Measurements from ENCODE around the gene NATD1. TPM values are rescaled to one million over a fixed set of nuclear protein-coding genes. Genes with fewer than 3 reads are reported as not detected.

NATD1 gene
- polyA plus RNA-seq, 2 donors = 2.3 to 3.2 TPM

DNA sequence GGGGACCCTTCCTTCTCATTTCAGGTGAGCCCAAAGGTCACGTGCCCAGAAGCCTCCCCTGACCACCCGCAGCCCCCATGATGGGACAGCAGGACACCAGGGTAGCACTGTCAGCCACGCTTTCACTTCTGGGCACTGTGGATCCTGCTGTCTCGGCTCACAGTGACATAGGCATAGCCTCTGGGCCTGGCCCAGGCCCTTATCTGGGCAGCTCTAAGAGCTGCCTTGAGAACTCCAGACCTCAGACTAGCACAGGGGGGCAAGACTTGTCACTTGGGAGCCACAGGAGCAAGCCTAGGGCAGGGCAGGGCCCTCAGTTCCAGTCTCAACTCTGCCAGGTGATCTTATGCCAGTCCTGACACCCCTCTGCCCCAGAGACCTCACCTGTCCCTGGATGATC, 4.7 kb downstream of the NATD1 start:
- Histone ChIP-seq H3K9me3 (ENCODE audit: control insufficient read depth in 2 of 2, insufficient read depth in 1 of 2, low read depth in 1 of 2, low read length in 1 of 2) (no peaks in the 10 kb centered on the region), H3K27ac (ENCODE audit: low read depth in 2 of 2, low read length in 1 of 2) (no peak overlapping the region), H3K27me3 (ENCODE audit: control insufficient read depth in 1 of 2, insufficient read depth in 2 of 2, low read length in 2 of 2) (no peaks in the 10 kb centered on the region), H3K4me3 (ENCODE audit: low read depth in 1 of 2, low read length in 2 of 2) (no peak overlapping the region), H3K36me3 (ENCODE audit: control insufficient read depth in 2 of 2, insufficient read depth in 2 of 2, low read length in 1 of 2) (peaks cover 0 to 3% of the 10 kb centered on the region in 2 donors), H3K4me1 (ENCODE audit: control insufficient read depth in 2 of 2, insufficient read depth in 2 of 2, low read length in 1 of 2) (peaks cover 0 to 2% of the 10 kb centered on the region in 2 donors)
- 65 to 77% methylated on average over 4 of the region's 4 CpGs for WGBS, 2 donors

- Histone ChIP-seq H3K9me3 (ENCODE audit: control insufficient read depth in 2 of 2, insufficient read depth in 1 of 2, low read depth in 1 of 2, low read length in 1 of 2) (no peaks in the 10 kb centered on the region), H3K4me3 (ENCODE audit: low read depth in 1 of 2, low read length in 2 of 2) (no peak overlapping the region), H3K27ac (ENCODE audit: low read depth in 2 of 2, low read length in 1 of 2) (no peak overlapping the region), H3K4me1 (ENCODE audit: control insufficient read depth in 2 of 2, insufficient read depth in 2 of 2, low read length in 1 of 2) (peaks cover 0 to 2% of the 10 kb centered on the region in 2 donors), H3K27me3 (ENCODE audit: control insufficient read depth in 1 of 2, insufficient read depth in 2 of 2, low read length in 2 of 2) (no peaks in the 10 kb centered on the region), H3K36me3 (ENCODE audit: control insufficient read depth in 2 of 2, insufficient read depth in 2 of 2, low read length in 1 of 2) (peaks cover 0 to 3% of the 10 kb centered on the region in 2 donors)
- 79 to 80% methylated on average over 11 to 12 of the region's 12 CpGs for WGBS, 2 donors
Measured at GRCh38 chr17:21247552-21248258, 5.5 kb downstream of the NATD1 start.

- H3K27me3 ChIP-seq (ENCODE audit: control insufficient read depth in 1 of 2, insufficient read depth in 2 of 2, low read length in 2 of 2) = no peaks in the 10 kb centered on the region
- peaks cover 0 to 3% of the 10 kb centered on the region in 2 donors for H3K36me3 ChIP-seq (ENCODE audit: control insufficient read depth in 2 of 2, insufficient read depth in 2 of 2, low read length in 1 of 2)
- H3K9me3 ChIP-seq (ENCODE audit: control insufficient read depth in 2 of 2, insufficient read depth in 1 of 2, low read depth in 1 of 2, low read length in 1 of 2) = no peaks in the 10 kb centered on the region
- H3K27ac ChIP-seq (ENCODE audit: low read depth in 2 of 2, low read length in 1 of 2) = no peak overlapping the region
- peaks cover 0 to 2% of the 10 kb centered on the region in 2 donors for H3K4me1 ChIP-seq (ENCODE audit: control insufficient read depth in 2 of 2, insufficient read depth in 2 of 2, low read length in 1 of 2)
- H3K4me3 ChIP-seq (ENCODE audit: low read depth in 1 of 2, low read length in 2 of 2) = no peak overlapping the region
- 92 to 94% methylated on average over 4 of the region's 4 CpGs for WGBS, 2 donors
Measured at GRCh38 chr17:21246698-21247097, 6.5 kb downstream of the NATD1 start.

DNA sequence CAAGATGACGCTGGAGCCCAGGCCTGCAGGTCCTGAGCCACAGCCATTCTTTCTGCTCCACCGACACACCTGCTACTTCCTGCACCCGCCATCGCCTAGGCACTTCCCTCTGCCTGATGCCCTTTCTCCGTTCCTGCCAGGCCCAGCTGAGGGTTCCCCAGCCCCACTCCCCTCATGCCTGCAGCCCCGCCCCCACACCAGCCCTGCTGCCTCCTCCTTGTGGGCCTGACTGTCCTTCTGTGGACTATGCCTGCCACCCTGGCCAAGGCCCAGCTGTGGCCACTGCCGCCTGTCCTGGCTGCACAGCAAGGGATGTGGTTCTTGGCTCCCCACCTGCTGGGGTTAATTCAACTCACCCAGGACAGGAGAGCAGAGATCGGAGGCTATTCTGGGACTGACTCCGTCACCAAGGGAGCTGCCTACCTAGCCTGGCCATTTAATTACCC, 7.5 kb downstream of the NATD1 start:
- 78 to 80% methylated on average over 9 of the region's 9 CpGs for WGBS, 2 donors
- Histone ChIP-seq H3K27me3 (ENCODE audit: control insufficient read depth in 1 of 2, insufficient read depth in 2 of 2, low read length in 2 of 2) (no peaks in the 10 kb centered on the region), H3K4me3 (ENCODE audit: low read depth in 1 of 2, low read length in 2 of 2) (no peak overlapping the region), H3K9me3 (ENCODE audit: control insufficient read depth in 2 of 2, insufficient read depth in 1 of 2, low read depth in 1 of 2, low read length in 1 of 2) (no peaks in the 10 kb centered on the region), H3K36me3 (ENCODE audit: control insufficient read depth in 2 of 2, insufficient read depth in 2 of 2, low read length in 1 of 2) (peaks cover 0 to 3% of the 10 kb centered on the region in 2 donors), H3K27ac (ENCODE audit: low read depth in 2 of 2, low read length in 1 of 2) (no peak overlapping the region), H3K4me1 (ENCODE audit: control insufficient read depth in 2 of 2, insufficient read depth in 2 of 2, low read length in 1 of 2) (no peaks in the 10 kb centered on the region)

DNA sequence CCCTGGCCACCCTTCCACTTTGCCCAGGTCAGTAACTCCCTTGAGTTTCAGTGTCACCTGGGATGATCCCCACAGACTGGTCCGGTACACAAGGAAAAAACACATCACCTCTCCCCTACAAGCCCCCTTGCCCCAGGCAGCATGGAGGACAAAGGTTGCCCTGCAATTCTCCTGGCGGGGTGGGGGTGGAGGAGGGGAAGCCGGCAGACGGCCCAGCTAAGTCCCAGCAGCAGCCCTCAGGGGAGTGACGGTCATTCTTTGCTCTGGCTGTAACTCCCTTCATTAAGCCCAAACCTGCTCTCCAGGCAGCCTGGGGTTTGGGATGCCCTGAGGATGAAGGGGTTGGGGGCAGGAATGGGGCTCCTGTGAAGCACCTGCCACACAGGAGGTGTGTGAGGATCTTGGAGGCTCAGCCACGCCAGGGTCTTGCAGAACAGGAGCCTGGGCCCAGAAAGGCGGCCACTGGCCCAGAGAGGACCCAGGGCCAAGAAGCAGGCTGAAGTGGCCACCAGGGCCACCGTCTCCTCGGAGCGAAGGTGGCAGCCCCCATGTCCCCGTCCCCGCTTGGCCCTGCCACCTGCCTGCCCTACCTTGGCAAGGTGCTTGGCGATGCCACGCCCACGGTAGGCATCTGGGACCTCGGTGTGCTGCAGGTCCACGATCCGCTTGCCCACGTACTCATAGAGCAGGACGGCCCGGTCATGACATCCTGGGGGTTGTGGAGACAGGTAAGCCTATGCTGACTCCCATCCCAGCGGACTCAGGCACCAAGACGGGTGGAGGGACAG, 9.5 kb downstream of the NATD1 start:
- Histone ChIP-seq H3K4me3 (ENCODE audit: low read depth in 1 of 2, low read length in 2 of 2) (no peak overlapping the region), H3K27me3 (ENCODE audit: control insufficient read depth in 1 of 2, insufficient read depth in 2 of 2, low read length in 2 of 2) (no peaks in the 10 kb centered on the region), H3K9me3 (ENCODE audit: control insufficient read depth in 2 of 2, insufficient read depth in 1 of 2, low read depth in 1 of 2, low read length in 1 of 2) (no peaks in the 10 kb centered on the region), H3K27ac (ENCODE audit: low read depth in 2 of 2, low read length in 1 of 2) (no peak overlapping the region), H3K4me1 (ENCODE audit: control insufficient read depth in 2 of 2, insufficient read depth in 2 of 2, low read length in 1 of 2) (no peaks in the 10 kb centered on the region), H3K36me3 (ENCODE audit: control insufficient read depth in 2 of 2, insufficient read depth in 2 of 2, low read length in 1 of 2) (peaks cover 0 to 3% of the 10 kb centered on the region in 2 donors)
- 73 to 74% methylated on average over 23 of the region's 23 CpGs for WGBS, 2 donors

GRCh38 chr17:21242780-21243515, 10.3 kb downstream of the NATD1 start:
- no peak overlapping the region for H3K27ac ChIP-seq (ENCODE audit: low read depth in 2 of 2, low read length in 1 of 2)
- WGBS, 2 donors = 86 to 87% methylated on average over 26 of the region's 26 CpGs
- H3K9me3 ChIP-seq (ENCODE audit: control insufficient read depth in 2 of 2, insufficient read depth in 1 of 2, low read depth in 1 of 2, low read length in 1 of 2) = no peaks in the 10 kb centered on the region
- no peaks in the 10 kb centered on the region for H3K4me1 ChIP-seq (ENCODE audit: control insufficient read depth in 2 of 2, insufficient read depth in 2 of 2, low read length in 1 of 2)
- no peaks in the 10 kb centered on the region for H3K27me3 ChIP-seq (ENCODE audit: control insufficient read depth in 1 of 2, insufficient read depth in 2 of 2, low read length in 2 of 2)
- no peak overlapping the region for H3K4me3 ChIP-seq (ENCODE audit: low read depth in 1 of 2, low read length in 2 of 2)
- peaks cover 0 to 3% of the 10 kb centered on the region in 2 donors for H3K36me3 ChIP-seq (ENCODE audit: control insufficient read depth in 2 of 2, insufficient read depth in 2 of 2, low read length in 1 of 2)

- Histone ChIP-seq H3K4me1 (ENCODE audit: control insufficient read depth in 2 of 2, insufficient read depth in 2 of 2, low read length in 1 of 2) (no peaks in the 10 kb centered on the region), H3K9me3 (ENCODE audit: control insufficient read depth in 2 of 2, insufficient read depth in 1 of 2, low read depth in 1 of 2, low read length in 1 of 2) (no peaks in the 10 kb centered on the region), H3K4me3 (ENCODE audit: low read depth in 1 of 2, low read length in 2 of 2) (no peak overlapping the region), H3K27ac (ENCODE audit: low read depth in 2 of 2, low read length in 1 of 2) (no peak overlapping the region), H3K27me3 (ENCODE audit: control insufficient read depth in 1 of 2, insufficient read depth in 2 of 2, low read length in 2 of 2) (no peaks in the 10 kb centered on the region), H3K36me3 (ENCODE audit: control insufficient read depth in 2 of 2, insufficient read depth in 2 of 2, low read length in 1 of 2) (peaks cover 0 to 2% of the 10 kb centered on the region in 2 donors)
- WGBS, 2 donors = 49 to 54% methylated on average over 11 of the region's 11 CpGs
Measured at GRCh38 chr17:21242026-21242697, 11.0 kb downstream of the NATD1 start.

DNA sequence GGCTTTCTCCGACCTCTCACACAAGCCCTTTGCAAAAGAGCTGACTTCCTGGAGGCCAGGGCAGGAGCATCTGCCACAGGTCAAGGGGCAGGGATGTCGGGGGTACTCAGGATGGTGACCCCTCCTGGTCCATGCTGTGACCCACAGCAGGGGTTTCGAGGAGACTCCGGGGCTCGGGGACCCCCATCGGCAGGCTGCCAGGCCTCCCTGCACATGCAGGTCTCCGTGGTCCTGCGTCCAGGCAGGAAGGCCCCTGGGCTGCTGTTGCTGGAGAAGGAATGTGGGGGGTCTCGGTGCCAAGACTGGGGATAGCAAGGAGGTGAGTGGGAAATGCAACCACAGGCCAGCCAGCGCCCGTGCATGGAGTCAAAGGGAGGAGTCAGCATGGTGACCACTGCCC, 11.6 kb downstream of the NATD1 start:
- Histone ChIP-seq H3K27me3 (ENCODE audit: control insufficient read depth in 1 of 2, insufficient read depth in 2 of 2, low read length in 2 of 2) (no peaks in the 10 kb centered on the region), H3K4me1 (ENCODE audit: control insufficient read depth in 2 of 2, insufficient read depth in 2 of 2, low read length in 1 of 2) (no peaks in the 10 kb centered on the region), H3K27ac (ENCODE audit: low read depth in 2 of 2, low read length in 1 of 2) (no peak overlapping the region), H3K9me3 (ENCODE audit: control insufficient read depth in 2 of 2, insufficient read depth in 1 of 2, low read depth in 1 of 2, low read length in 1 of 2) (no peaks in the 10 kb centered on the region), H3K36me3 (ENCODE audit: control insufficient read depth in 2 of 2, insufficient read depth in 2 of 2, low read length in 1 of 2) (peaks cover 0 to 2% of the 10 kb centered on the region in 2 donors), H3K4me3 (ENCODE audit: low read depth in 1 of 2, low read length in 2 of 2) (no peak overlapping the region)
- whole genome bisulfite sequencing, 2 donors = 83 to 91% methylated on average over 11 of the region's 11 CpGs
